ENCODE results near the gene NTN1.

The NTN1 gene

GRCh38 chr17:9162275-9162985 is 141.1 kb downstream of the NTN1 start:
- no peak for DNase-seq (ENCODE audit: low read depth, low spot score)

- no peak for DNase-seq (ENCODE audit: low read depth, low spot score)
These were observed 145.5 kb downstream of the NTN1 start for GRCh38 chr17:9166788-9167187.

GRCh38 chr17:9167379-9167778 is 146.1 kb downstream of the NTN1 start:
- DNase-seq (ENCODE audit: low read depth, low spot score) = no peak

DNA sequence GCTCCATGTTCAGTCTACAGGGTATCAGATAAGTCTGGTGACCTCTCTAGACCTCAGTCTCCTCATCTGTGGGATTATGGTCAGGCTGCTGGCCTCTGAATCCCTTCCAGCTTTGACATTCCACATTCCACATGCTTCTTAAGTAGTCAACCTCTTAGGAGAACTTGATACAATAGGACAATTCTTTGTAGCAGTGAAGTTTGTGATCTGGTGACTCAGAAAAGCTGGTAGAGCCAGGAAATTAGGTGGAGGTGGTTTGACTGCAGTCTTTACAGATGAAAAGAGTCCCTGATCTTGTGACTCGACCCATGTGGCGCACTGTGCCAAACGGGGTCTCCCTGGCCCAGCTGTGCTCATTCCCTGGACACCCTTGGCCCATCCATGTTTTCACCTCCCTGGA is 147.8 kb downstream of the NTN1 start:
- no peak for DNase-seq (ENCODE audit: low read depth, low spot score)

GRCh38 chr17:9170336-9170735 is 149.0 kb downstream of the NTN1 start:
- DNase-seq (ENCODE audit: low read depth, low spot score) = no peak

DNA sequence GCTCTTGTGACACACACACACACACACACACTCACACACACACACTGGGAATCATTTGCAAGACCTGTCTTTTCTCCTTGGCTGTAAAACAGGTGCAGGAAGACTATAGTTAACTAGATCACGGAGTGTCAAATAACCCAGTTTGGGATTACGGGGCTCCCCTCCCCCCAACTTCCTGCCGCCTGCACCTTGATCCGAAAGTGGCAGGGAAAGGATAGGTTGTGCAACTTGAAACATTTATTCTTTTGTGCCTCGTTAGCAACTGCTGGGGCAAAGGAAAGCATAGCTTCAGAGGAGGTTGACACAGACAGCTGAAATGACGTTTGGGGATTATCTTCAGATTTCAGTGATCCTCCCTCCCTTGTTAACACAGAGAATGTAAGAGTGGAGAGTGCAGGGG is 149.5 kb downstream of the NTN1 start:
- DNase-seq (ENCODE audit: low read depth, low spot score) = no peak

DNA sequence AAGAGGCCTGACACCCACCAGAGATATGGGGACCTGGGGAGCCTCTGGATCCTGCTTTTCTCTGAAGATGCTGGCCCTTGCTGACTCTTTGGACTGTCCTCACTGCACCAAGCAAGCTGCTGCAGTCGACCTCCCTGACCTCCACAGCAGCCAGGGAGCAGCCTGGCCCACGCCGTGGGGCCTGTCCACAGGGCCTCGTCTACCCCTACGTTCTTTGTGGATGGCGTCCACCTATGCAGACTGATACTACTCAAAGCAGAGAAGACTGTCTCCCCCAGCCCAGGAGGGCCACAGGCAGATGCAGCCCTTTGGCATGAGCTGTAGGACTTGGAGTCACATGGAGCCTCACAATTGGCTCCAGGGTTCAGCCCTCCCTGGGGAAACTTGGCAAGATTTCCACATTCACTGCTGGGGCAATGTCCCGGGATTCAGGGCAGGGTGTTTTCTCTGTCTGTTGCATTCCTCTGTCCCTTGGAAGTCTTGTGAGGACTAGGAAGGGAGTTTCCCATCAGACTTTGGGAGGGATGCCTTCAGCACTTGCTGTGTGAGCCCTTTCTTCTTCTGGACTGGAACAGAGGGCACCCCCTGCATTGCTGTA is 152.2 kb downstream of the NTN1 start:
- no peak for DNase-seq (ENCODE audit: low read depth, low spot score)

DNA sequence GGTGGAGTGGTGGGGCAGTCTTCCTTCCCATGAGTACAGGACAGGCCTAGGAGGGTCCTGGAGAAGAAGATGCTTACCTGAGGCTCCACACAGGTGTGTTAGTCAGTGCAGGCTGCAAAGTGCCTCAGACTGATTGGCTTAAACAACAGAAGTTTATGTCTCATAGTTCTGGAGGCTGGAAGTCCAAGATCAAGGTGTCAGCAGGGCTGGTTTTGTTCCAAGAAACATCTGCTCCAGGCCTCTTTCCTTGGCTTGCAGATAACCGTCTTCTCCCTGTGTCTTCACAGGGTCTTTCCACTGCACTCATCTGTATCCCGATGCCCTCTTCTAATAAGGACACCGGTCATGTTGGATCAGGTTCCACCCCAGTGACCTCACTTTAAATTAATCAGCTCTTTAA is 153.0 kb downstream of the NTN1 start:
- no peak for DNase-seq (ENCODE audit: low read depth, low spot score)

GRCh38 chr17:9174779-9175574 is 153.7 kb downstream of the NTN1 start:
- DNase-seq (ENCODE audit: low read depth, low spot score) = no peak

DNA sequence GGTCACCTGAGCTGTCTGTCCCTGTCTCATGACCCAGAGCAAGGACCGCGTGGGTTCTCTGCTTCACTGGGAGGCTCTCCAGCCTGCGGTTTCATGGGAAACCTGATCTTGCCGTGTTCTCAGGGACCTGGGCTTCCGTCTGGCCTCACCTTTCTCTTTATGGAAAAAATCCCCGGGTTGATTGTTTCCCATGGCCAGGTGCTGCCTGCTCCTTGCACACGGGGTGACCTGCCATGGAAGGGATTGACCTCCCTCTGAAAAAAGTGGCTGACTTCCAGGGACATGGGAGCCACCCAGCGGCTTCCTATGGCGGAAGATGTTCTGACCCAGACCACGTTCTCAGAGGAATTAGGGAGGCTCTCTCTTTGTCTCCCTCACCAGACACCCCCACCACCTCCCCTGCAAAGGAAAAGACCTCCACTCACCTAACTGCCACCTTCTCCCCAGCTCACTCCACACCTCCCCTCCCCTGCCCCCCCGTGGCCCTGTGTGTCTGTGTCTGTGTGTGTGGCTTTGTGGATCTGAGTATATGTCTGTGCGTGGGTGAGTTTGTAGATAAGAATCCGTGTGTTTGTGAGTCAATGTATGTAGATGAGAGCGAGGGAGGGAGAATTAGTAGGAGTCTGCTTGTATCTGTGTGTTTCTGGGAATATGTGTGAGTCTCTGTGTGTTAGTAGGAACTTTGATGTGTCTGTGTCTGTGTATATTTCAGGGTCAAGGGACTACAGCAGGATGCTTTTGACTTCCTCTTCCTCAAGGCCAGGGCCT is 154.6 kb downstream of the NTN1 start:
- no peak for DNase-seq (ENCODE audit: low read depth, low spot score)

- no peak for DNase-seq (ENCODE audit: low read depth, low spot score)
These were observed 155.9 kb downstream of the NTN1 start for GRCh38 chr17:9177212-9177611.

GRCh38 chr17:9178319-9178718 is 157.0 kb downstream of the NTN1 start:
- no peak for DNase-seq (ENCODE audit: low read depth, low spot score)

DNA sequence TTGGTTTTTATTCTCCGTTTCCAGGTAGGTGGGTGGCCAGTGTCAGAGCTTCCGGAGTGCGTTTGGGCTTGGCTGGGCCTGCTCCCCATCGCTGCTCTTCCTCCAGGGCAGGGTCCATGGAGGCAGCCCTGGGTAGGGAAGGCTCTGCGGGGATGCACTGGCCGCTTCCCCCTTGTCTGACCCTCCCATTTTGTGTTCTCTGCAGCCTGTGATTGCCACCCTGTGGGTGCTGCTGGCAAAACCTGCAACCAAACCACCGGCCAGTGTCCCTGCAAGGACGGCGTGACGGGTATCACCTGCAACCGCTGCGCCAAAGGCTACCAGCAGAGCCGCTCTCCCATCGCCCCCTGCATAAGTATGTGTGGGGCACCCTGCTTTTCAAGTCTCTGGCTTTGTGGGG is 158.3 kb downstream of the NTN1 start:
- DNase-seq (ENCODE audit: low read depth, low spot score) = no peak

DNA sequence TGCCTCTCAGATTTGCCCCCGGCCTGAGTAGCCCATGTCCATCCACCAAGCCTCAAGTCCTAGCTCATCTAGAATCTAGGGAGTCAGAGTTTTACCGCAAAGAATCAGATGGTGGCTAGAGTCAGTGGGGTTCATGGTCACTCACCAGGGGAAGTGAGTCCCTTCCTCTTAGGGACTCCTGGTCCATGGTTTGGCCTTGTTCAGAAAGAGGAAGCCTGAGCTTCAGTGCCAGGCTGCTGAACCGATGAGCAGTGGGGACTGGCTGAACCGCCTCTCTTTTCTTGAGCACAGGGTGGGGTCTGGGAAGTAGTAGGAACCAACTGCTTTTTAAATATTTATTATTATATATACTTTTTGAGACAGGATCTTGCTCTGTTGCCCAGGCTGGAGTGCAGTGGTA is 160.3 kb downstream of the NTN1 start:
- no peak for DNase-seq (ENCODE audit: low read depth, low spot score)

GRCh38 chr17:9183306-9183705 is 162.0 kb downstream of the NTN1 start:
- no peak for DNase-seq (ENCODE audit: low read depth, low spot score)

DNA sequence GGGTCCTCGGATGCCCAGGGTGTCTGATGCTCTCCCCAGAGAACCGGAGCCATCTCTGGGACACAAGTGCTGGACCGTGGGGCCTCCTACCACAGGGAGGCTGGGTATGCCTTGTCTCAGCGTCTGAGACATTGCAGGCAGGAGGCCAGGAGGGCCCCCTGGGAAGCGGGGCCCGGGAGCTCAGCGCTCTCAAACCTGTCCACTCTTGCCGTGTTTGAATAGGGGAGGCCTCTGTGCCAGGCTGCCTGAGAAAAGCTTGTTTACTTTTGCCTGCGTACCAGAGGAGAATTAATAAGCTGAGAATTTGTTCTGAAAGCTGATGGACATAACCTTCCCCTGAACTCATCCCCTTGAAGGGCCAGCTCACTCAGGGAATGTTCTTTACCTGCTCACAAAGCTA is 163.8 kb downstream of the NTN1 start:
- DNase-seq (ENCODE audit: low read depth, low spot score) = no peak

GRCh38 chr17:9185688-9186284 is 164.5 kb downstream of the NTN1 start:
- DNase-seq (ENCODE audit: low read depth, low spot score) = no peak

GRCh38 chr17:9187828-9188227 is 166.5 kb downstream of the NTN1 start:
- DNase-seq (ENCODE audit: low read depth, low spot score) = no peak

DNA sequence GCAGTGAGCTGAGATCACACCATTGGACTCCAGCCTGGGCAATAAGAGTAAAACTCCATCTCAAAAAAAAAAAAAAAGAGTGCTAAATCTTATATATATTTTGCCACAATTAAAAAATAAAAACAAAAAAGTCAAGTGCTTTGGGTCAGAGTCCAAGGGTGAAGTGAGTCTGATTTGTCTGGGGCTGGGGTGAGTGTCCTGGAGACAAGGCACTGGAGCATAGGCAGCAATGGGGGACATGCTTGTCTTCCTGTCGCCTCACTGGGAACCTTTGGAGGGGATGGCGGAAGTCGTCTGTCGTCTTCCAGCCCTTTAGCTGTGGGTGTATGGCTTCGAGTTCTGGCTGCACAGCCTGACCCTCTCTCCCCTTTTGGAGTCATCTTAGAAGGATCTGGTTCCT is 167.1 kb downstream of the NTN1 start:
- no peak for DNase-seq (ENCODE audit: low read depth, low spot score)

- DNase-seq (ENCODE audit: low read depth, low spot score) = no peak
These were observed 168.6 kb downstream of the NTN1 start for GRCh38 chr17:9189870-9190269.

DNA sequence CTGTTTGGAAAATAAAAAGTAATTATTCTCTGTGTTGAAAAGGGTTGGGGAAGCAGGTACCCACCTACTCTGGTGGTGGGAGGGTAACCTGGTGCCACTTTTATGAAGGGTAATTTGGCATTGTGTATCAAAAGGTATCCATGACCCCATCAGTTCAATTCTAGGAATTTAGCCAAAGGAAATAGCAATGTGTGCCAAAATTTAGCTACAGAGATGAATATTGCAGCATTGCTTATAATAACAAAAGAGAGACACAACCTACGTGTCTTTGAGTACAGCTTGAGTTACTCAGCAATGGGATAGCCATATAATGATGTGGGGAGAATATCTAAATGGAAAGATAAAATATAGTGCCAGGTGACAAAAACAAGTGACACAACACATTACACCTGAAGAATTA is 170.7 kb downstream of the NTN1 start:
- no peak for DNase-seq (ENCODE audit: low read depth, low spot score)

DNA sequence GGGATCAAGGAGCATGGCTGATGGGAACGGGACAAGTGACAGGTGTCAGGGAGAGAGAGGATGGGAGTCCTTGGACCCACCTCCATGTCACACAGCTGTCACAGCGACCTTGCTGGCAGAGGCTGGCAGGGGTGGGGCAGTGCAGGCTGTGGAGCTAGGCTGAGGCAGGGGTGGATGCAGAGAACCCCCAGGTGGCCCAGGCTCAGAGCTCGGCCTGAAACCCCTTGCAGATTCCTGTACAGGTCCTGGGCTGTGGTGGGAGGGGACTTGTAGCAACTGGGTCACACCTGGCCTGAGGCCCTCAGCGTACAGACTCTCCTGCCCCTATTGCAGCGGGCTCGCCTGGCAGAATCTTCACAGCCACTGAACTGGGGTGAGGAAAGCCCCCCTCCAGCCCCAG is 174.1 kb downstream of the NTN1 start:
- DNase-seq (ENCODE audit: low read depth, low spot score) = no peak

Data from activated naive CD8-positive, alpha-beta T cell treated with anti-CD3 and anti-CD28 coated beads, Interleukin-2, amount 50 U/mL, for 16 hours (primary cell).